Skeletal muscle satellite cell (primary cell): Measurements from ENCODE around the gene TATDN2.

Source experiments
- H3K27me3 ChIP-seq: 2 replicates; pipeline ENCODE4 v1.7.0; 2013; ENCODE audit warnings: low read length; ENCODE audit not compliant: control insufficient read depth, insufficient read depth
- H3K36me3 ChIP-seq: 2 replicates; pipeline ENCODE4 v1.7.0; 2013; ENCODE audit warnings: mild to moderate bottlenecking, control low read depth, low read length; ENCODE audit not compliant: insufficient read depth
- H3K4me1 ChIP-seq: 2 replicates; pipeline ENCODE4 v1.7.0; 2013; ENCODE audit warnings: low read length; ENCODE audit not compliant: control insufficient read depth, insufficient read depth
- H3K4me2 ChIP-seq: 2 replicates; pipeline ENCODE4 v1.7.0; 2013; ENCODE audit warnings: mild to moderate bottlenecking, low read length
- H3K4me3 ChIP-seq: 2 replicates; pipeline ENCODE4 v1.7.0; 2013; ENCODE audit warnings: low read length
- H3K9ac ChIP-seq: 2 replicates; pipeline ENCODE4 v1.7.0; 2013; ENCODE audit warnings: mild to moderate bottlenecking, low read depth, low read length, moderate library complexity
- H3K9me3 ChIP-seq: replicated peaks from 2 replicates; pipeline ENCODE4 v1.7.0; 2013; ENCODE audit warnings: mild to moderate bottlenecking, control low read depth, low read length

TATDN2 gene

DNA sequence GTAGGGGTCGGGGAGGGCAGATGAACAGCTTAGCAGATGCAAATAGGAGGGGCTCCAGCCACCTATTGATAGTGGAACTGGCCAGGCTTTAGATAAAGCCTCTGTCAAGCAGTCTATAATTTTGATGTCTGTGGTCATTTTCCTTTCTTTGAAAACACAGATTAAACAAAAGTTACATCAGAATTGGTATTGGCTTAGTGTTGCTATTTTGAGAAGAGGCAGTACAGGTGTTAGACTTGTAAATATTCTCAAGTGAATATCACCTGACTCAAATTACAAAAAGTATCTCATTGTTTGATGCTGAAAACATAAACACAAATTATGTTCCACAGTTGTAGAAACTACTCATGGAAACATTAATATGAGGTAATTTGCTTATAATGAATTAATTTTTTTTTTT is 26.3 kb downstream of the TATDN2 start:
- H3K27me3 ChIP-seq, result no peaks in the 10 kb centered on the region
- no peak overlapping the region for H3K9ac ChIP-seq
- no peaks in the 10 kb centered on the region for H3K9me3 ChIP-seq
- peaks cover 3% of the 10 kb centered on the region for H3K4me1 ChIP-seq
- H3K4me3 ChIP-seq, result no peak overlapping the region
- peaks cover 47% of the 10 kb centered on the region for H3K36me3 ChIP-seq
- no peak overlapping the region for H3K4me2 ChIP-seq

GRCh38 chr3:10277115-10277625 is 28.9 kb downstream of the TATDN2 start:
- Histone ChIP-seq H3K4me1 (peaks cover 7% of the 10 kb centered on the region), H3K9ac (no peak overlapping the region), H3K27me3 (no peaks in the 10 kb centered on the region), H3K4me2 (no peak overlapping the region), H3K36me3 (peaks cover 44% of the 10 kb centered on the region), H3K4me3 (no peak overlapping the region), H3K9me3 (no peaks in the 10 kb centered on the region)

DNA sequence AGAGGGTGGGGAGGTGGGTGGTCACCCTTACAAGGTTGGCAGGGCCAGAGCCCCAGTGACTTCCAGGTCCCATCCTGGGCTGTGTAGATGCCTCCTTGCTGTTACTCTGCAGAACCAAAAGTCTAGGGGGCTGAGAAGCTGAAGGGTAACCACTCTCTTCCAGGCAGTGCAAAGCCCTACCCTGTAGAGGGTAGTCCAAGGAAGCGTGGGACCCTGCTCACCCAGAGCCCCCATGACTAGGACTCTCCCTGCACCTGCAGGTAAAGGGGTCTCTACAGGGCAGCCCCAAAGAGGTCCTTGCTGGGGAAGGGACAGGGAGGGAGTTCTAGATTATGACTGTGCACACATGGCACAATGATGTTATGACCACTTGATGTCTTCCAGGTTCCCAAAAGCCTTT is 30.2 kb downstream of the TATDN2 start:
- Histone ChIP-seq H3K27me3 (no peaks in the 10 kb centered on the region), H3K4me3 (no peak overlapping the region), H3K36me3 (peaks cover 45% of the 10 kb centered on the region), H3K4me1 (peaks cover 10% of the 10 kb centered on the region), H3K9me3 (no peaks in the 10 kb centered on the region), H3K9ac (no peak overlapping the region), H3K4me2 (no peak overlapping the region)

DNA sequence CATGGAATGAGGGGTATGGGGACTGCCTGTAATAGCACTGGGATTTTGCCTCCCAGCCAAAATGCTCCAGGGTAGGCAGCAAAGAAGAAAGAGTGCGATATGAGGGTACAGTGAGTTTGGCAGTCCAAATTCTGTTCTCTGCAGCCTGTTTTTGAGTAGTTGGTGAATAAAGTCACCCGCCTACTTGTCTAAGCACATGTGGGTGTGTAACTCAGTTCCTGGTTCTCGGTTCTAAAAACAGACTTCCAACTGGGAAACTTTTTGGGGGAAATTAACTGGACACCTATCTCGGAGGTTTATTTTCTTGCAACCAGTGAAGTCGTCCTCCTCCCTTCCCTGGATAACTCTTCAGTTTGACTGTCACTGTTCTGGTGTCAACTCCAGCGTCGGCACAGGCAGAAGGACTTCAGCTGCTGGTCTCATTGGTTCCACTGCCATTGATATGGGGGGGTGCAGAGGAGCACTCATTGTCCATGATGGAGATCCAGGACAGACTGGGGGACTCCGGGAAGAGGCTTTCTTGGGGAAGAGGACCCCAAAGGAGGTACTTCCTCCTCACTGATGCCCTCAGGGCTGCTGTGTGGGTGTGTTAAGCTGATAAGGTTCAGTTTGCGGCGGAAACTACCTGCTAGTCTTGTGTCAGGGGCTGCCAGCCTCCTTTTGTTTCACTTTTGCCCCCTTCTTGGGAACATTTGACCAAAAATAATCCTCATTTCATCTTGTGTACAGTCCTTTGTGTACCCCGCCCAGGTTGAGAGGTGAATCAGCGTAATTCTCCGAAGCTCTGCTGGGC is 31.3 kb downstream of the TATDN2 start:
- H3K4me3 ChIP-seq, result no peak overlapping the region
- peaks cover 49% of the 10 kb centered on the region for H3K36me3 ChIP-seq
- H3K4me2 ChIP-seq, result no peak overlapping the region

GRCh38 chr3:10280177-10280529 is 31.9 kb downstream of the TATDN2 start:
- H3K9me3 ChIP-seq, result no peaks in the 10 kb centered on the region
- H3K9ac ChIP-seq, result no peak overlapping the region
- H3K4me3 ChIP-seq, result no peak overlapping the region
- peaks cover 8% of the 10 kb centered on the region for H3K4me1 ChIP-seq
- H3K27me3 ChIP-seq, result no peaks in the 10 kb centered on the region
- peaks cover 49% of the 10 kb centered on the region for H3K36me3 ChIP-seq
- H3K4me2 ChIP-seq, result no peak overlapping the region

More for the DNA sequence above, 31.3 kb downstream of the TATDN2 start:
- Histone ChIP-seq H3K9ac (no peak overlapping the region), H3K9me3 (no peaks in the 10 kb centered on the region), H3K27me3 (no peaks in the 10 kb centered on the region), H3K4me1 (peaks cover 8% of the 10 kb centered on the region)

GRCh38 chr3:10280571-10280970 is 32.3 kb downstream of the TATDN2 start:
- Histone ChIP-seq H3K4me1 (peaks cover 8% of the 10 kb centered on the region), H3K9ac (no peak overlapping the region), H3K36me3 (peaks cover 49% of the 10 kb centered on the region), H3K4me3 (no peak overlapping the region), H3K9me3 (no peaks in the 10 kb centered on the region), H3K4me2 (no peak overlapping the region), H3K27me3 (no peaks in the 10 kb centered on the region)

DNA sequence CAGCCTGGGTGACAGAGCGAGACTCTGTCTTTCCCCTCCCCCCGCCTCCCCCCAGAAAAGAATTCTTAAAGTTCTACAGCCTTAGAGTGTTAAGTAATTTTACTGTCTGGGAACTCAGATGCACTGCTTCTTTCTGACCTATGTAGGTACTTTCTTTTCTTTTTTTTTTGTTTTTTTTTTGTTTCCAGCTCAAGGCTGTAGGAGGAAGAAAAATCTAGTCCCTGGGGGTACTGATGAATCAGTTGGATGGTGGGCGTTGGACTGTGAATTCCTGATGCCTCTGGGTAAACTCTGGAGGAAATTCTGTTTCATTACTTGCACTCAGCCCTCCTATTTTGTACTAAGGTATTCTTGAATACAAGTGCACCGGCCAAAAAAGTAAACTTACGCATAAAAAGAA is 33.7 kb downstream of the TATDN2 start:
- Histone ChIP-seq H3K36me3 (peaks cover 59% of the 10 kb centered on the region), H3K9ac (no peak overlapping the region)

GRCh38 chr3:10283638-10284037 is 35.4 kb downstream of the TATDN2 start:
- no peak overlapping the region for H3K4me2 ChIP-seq
- no peak overlapping the region for H3K9ac ChIP-seq
- H3K9me3 ChIP-seq, result no peaks in the 10 kb centered on the region
- H3K4me1 ChIP-seq, result peaks cover 15% of the 10 kb centered on the region
- H3K36me3 ChIP-seq, result peaks cover 52% of the 10 kb centered on the region
- H3K4me3 ChIP-seq, result no peak overlapping the region
- H3K27me3 ChIP-seq, result no peaks in the 10 kb centered on the region

More for the DNA sequence above, 33.7 kb downstream of the TATDN2 start:
- H3K27me3 ChIP-seq, result no peaks in the 10 kb centered on the region
- H3K9me3 ChIP-seq, result no peaks in the 10 kb centered on the region
- peak overlapping the region; percentile 8 for H3K4me2 ChIP-seq
- no peak overlapping the region for H3K4me3 ChIP-seq
- H3K4me1 ChIP-seq, result peaks cover 12% of the 10 kb centered on the region

GRCh38 chr3:10284496-10284895 is 36.2 kb downstream of the TATDN2 start:
- Histone ChIP-seq H3K9me3 (no peaks in the 10 kb centered on the region), H3K36me3 (peaks cover 51% of the 10 kb centered on the region), H3K27me3 (no peaks in the 10 kb centered on the region), H3K9ac (no peak overlapping the region), H3K4me1 (peaks cover 15% of the 10 kb centered on the region), H3K4me3 (no peak overlapping the region), H3K4me2 (no peak overlapping the region)

- H3K4me3 ChIP-seq, result no peak overlapping the region
- no peak overlapping the region for H3K9ac ChIP-seq
- H3K4me2 ChIP-seq, result no peak overlapping the region
- no peaks in the 10 kb centered on the region for H3K9me3 ChIP-seq
- H3K36me3 ChIP-seq, result peaks cover 49% of the 10 kb centered on the region
- peaks cover 15% of the 10 kb centered on the region for H3K4me1 ChIP-seq
- H3K27me3 ChIP-seq, result no peaks in the 10 kb centered on the region
These were observed 37.2 kb downstream of the TATDN2 start for GRCh38 chr3:10285272-10286132.

- Histone ChIP-seq H3K4me1 (peaks cover 15% of the 10 kb centered on the region), H3K9me3 (no peaks in the 10 kb centered on the region), H3K4me2 (no peak overlapping the region), H3K9ac (no peak overlapping the region), H3K27me3 (no peaks in the 10 kb centered on the region), H3K36me3 (peaks cover 46% of the 10 kb centered on the region), H3K4me3 (no peak overlapping the region)
These were observed 37.9 kb downstream of the TATDN2 start for GRCh38 chr3:10286133-10286524.
